ENCODE results near the gene ZDHHC4.
A peak's percentile ranks its signal among the peaks of the same experiment; 100 is the strongest.

The ZDHHC4 gene

DNA sequence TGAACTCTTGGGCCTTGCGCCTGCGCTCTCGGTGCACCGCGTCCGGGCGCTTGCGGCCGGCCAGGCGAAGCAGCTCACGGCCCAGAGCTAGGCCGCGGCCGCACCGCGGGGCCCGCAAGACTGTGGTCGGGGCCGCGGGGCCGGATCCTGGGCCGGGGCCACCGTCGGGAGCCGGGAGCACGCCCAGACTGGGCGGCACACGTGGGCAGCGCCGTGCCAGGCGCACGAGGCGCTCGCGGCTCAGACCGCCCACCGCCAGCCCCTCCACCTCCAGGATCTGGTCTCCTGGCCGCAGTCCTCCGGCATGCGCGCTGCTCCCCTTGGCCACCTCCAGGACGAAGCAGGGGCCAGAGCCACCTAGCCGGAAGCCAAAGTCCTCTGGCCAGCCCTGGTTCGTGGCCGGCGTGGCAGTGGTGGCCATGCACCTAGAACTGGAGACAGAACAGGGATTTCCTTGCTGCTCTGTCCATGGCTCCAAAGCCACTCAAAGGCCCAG is 26.2 kb upstream of the ZDHHC4 start, which contains the start of gene GRID2IP:
GRID2IP (minus strand) TSS at position 446 of the 496 bp plus-strand sequence; CDS start at position 421, 25 bp downstream.
- Histone ChIP-seq H3K9me2 (replicated peaks; ENCODE audit: insufficient read depth, low read length) (no peaks in the 10 kb centered on the region), H2AFZ (ENCODE audit: low read length) (no peak within 1 kb of the TSS), H3K4me1 (ENCODE audit: low read length) (no peaks in the 10 kb centered on the region), H3K4me2 (ENCODE audit: low read depth, low read length) (no peak within 1 kb of the TSS), H3K27ac (ENCODE audit: low read length) (no peak within 1 kb of the TSS), H3K9me3 (replicated peaks; ENCODE audit: insufficient read depth, low read length) (no peaks in the 10 kb centered on the region), H3K36me3 (replicated peaks; ENCODE audit: insufficient read depth, low read length) (no peaks in the 10 kb centered on the region), H3K9ac (ENCODE audit: low read length) (no peak within 1 kb of the TSS), H3K79me2 (ENCODE audit: low read length) (no peaks in the 10 kb centered on the region), H3K27me3 (replicated peaks; ENCODE audit: insufficient read depth, low read length) (no peaks in the 10 kb centered on the region), H3K4me3 (ENCODE audit: low read length) (no peak within 1 kb of the TSS), H4K20me1 (ENCODE audit: insufficient read depth, low read length) (no peaks in the 10 kb centered on the region), H3F3A (ENCODE audit: insufficient read depth, low read length) (no peaks in the 10 kb centered on the region)
- no peak for DNase-seq
- TF ChIP-seq, protein P1, sequence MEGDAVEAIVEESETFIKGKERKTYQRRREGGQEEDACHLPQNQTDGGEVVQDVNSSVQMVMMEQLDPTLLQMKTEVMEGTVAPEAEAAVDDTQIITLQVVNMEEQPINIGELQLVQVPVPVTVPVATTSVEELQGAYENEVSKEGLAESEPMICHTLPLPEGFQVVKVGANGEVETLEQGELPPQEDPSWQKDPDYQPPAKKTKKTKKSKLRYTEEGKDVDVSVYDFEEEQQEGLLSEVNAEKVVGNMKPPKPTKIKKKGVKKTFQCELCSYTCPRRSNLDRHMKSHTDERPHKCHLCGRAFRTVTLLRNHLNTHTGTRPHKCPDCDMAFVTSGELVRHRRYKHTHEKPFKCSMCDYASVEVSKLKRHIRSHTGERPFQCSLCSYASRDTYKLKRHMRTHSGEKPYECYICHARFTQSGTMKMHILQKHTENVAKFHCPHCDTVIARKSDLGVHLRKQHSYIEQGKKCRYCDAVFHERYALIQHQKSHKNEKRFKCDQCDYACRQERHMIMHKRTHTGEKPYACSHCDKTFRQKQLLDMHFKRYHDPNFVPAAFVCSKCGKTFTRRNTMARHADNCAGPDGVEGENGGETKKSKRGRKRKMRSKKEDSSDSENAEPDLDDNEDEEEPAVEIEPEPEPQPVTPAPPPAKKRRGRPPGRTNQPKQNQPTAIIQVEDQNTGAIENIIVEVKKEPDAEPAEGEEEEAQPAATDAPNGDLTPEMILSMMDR (IDR thresholded peaks at IDR 0.05; ENCODE audit: low read length) = no peak
- TF ChIP-seq EZH2 (optimal IDR thresholded peaks at IDR 0.05; ENCODE audit: low read depth, low read length) (no peak), EZH2phosphoT487 (IDR thresholded peaks at IDR 0.05; ENCODE audit: low read length) (no peak)

DNA sequence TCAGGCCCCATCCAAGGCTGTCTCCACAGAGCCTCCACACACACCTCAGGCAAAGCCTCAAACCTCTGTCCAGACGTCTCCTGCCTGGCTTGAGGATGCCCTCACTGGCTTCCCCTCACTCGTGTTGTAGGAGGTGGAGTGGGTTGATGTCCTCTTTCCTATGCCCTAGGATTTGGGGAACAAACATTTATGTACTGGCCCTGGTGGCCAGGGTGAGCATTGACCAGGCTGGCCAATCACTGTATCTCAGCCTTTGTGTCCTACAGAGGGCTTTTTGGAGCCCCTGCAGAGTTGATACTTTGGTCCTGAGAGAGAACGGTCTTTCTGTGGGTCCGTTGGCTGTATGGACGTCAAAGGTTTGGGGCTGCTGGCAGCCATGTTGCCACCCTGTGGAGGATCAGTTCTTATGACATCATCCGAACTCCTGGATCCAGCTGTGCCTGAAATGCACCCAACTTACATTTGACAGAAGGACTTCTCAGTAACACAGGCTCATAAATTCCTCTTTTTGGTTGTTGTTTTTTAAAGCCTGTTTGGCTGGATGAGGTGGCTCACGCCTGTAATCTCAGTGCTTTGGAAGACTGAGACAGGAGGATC is 23.7 kb upstream of the ZDHHC4 start:
- TF ChIP-seq EZH2phosphoT487 (IDR thresholded peaks at IDR 0.05; ENCODE audit: low read length) (no peak), EZH2 (optimal IDR thresholded peaks at IDR 0.05; ENCODE audit: low read depth, low read length) (no peak)
- TF ChIP-seq, protein P1 (IDR thresholded peaks at IDR 0.05; ENCODE audit: low read length) = peak; percentile 17; the same call in 1 of the 2 replicates
- H3K4me1 ChIP-seq (ENCODE audit: low read length) = no peaks in the 10 kb centered on the region
- no peaks in the 10 kb centered on the region for H4K20me1 ChIP-seq (ENCODE audit: insufficient read depth, low read length)
- no peaks in the 10 kb centered on the region for H3K36me3 ChIP-seq (replicated peaks; ENCODE audit: insufficient read depth, low read length)
- no peak overlapping the region for H3K4me3 ChIP-seq (ENCODE audit: low read length)
- no peaks in the 10 kb centered on the region for H3F3A ChIP-seq (ENCODE audit: insufficient read depth, low read length)
- no peaks in the 10 kb centered on the region for H3K79me2 ChIP-seq (ENCODE audit: low read length)
- no peak overlapping the region for H3K9ac ChIP-seq (ENCODE audit: low read length)
- H2AFZ ChIP-seq (ENCODE audit: low read length) = 0 out of 2 replicates have a peak overlapping the region, but pooled peaks have one; percentile 27
- no peak for DNase-seq
- H3K4me2 ChIP-seq (ENCODE audit: low read depth, low read length) = no peak overlapping the region
- H3K27me3 ChIP-seq (replicated peaks; ENCODE audit: insufficient read depth, low read length) = no peaks in the 10 kb centered on the region
- no peak overlapping the region for H3K27ac ChIP-seq (ENCODE audit: low read length)
- H3K9me2 ChIP-seq (replicated peaks; ENCODE audit: insufficient read depth, low read length) = no peaks in the 10 kb centered on the region
- H3K9me3 ChIP-seq (replicated peaks; ENCODE audit: insufficient read depth, low read length) = no peaks in the 10 kb centered on the region

DNA sequence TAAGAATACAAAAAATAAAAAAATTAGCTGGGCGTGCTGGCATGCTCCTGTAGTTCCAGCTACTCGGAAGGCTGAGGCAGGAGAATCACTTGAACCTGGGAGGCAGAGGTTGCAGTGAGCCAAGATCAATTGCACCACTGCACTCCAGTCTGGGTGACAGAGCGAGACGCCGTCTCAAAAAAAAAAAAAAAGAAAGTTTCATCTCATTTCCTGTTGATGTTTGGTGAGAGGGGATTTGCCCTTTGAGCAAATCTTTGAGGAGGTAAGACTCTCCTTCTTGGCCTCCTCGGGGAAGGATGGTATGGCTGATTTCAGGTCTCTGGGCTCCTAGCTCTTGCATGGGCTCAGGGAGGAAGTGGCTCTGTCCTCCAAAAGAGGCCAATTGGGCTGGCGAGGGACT is 22.4 kb upstream of the ZDHHC4 start:
- Histone ChIP-seq H3K4me1 (ENCODE audit: low read length) (no peaks in the 10 kb centered on the region), H3K79me2 (ENCODE audit: low read length) (no peaks in the 10 kb centered on the region), H3K4me3 (ENCODE audit: low read length) (no peak overlapping the region), H3K9me3 (replicated peaks; ENCODE audit: insufficient read depth, low read length) (no peaks in the 10 kb centered on the region), H2AFZ (ENCODE audit: low read length) (no peak overlapping the region), H3K27me3 (replicated peaks; ENCODE audit: insufficient read depth, low read length) (no peaks in the 10 kb centered on the region), H4K20me1 (ENCODE audit: insufficient read depth, low read length) (no peaks in the 10 kb centered on the region), H3K36me3 (replicated peaks; ENCODE audit: insufficient read depth, low read length) (no peaks in the 10 kb centered on the region), H3K4me2 (ENCODE audit: low read depth, low read length) (no peak overlapping the region), H3F3A (ENCODE audit: insufficient read depth, low read length) (no peaks in the 10 kb centered on the region), H3K27ac (ENCODE audit: low read length) (no peak overlapping the region), H3K9ac (ENCODE audit: low read length) (no peak overlapping the region), H3K9me2 (replicated peaks; ENCODE audit: insufficient read depth, low read length) (no peaks in the 10 kb centered on the region)
- DNase-seq = no peak
- TF ChIP-seq EZH2phosphoT487 (IDR thresholded peaks at IDR 0.05; ENCODE audit: low read length) (no peak), EZH2 (optimal IDR thresholded peaks at IDR 0.05; ENCODE audit: low read depth, low read length) (no peak)
- TF ChIP-seq, protein P1 (IDR thresholded peaks at IDR 0.05; ENCODE audit: low read length) = no peak
